H1 (cell line): ENCODE data around the gene MAP6. TPM values are rescaled to one million over a fixed set of nuclear protein-coding genes. Genes with fewer than 3 reads are reported as not detected.

Source experiments
- CHD1 ChIP-seq: IDR thresholded peaks from 2 replicates; pipeline ENCODE4 v1.6.1; 2012; ENCODE audit warnings: low read depth, low read length, improper control_type of control experiment
- CHD2 ChIP-seq: IDR thresholded peaks from 2 replicates; pipeline ENCODE4 v1.6.1; 2012; ENCODE audit warnings: low read length, improper control_type of control experiment
- EP300 ChIP-seq, 2 experiments: IDR thresholded peaks; 1 replicate in 1 of 2; 2 replicates in 1 of 2; pipeline ENCODE4 v1.6.1; 2011 to 2012; ENCODE audit warnings: low read depth in 2 of 2, low read length in 2 of 2, mild to moderate bottlenecking in 2 of 2, borderline replicate concordance in 1 of 2, inconsistent platforms in 1 of 2, moderate library complexity in 1 of 2
- EZH2 ChIP-seq: fragments of 200-600 bp; sonication (generic); IDR thresholded peaks from 2 replicates; pipeline ENCODE4 v1.7.1; 2012; ENCODE audit warnings: low read depth, mild to moderate bottlenecking, moderate library complexity, low read length, inconsistent platforms; ENCODE audit not compliant: severe bottlenecking
- POLR2AphosphoS5 ChIP-seq: IDR thresholded peaks from 2 replicates; pipeline ENCODE4 v1.6.1; 2011; ENCODE audit warnings: low read depth, low read length
- POU5F1 ChIP-seq: IDR thresholded peaks from 2 replicates; pipeline ENCODE4 v1.6.1; 2011; ENCODE audit warnings: low read depth, mild to moderate bottlenecking, low read length, moderate library complexity
- RAD21 ChIP-seq, 2 experiments: IDR thresholded peaks in 1 of 2; conservative IDR thresholded peaks in 1 of 2; 2 replicates each; pipeline ENCODE4 v1.6.1; 2011; ENCODE audit warnings: low read depth in 2 of 2, low read length in 2 of 2, improper control_type of control experiment in 1 of 2, inconsistent platforms in 1 of 2, mild to moderate bottlenecking in 1 of 2, moderate library complexity in 1 of 2
- RBBP5 ChIP-seq: IDR thresholded peaks from 2 replicates; pipeline ENCODE4 v1.7.1; 2012; ENCODE audit warnings: low read depth, mild to moderate bottlenecking, inconsistent platforms, low read length, moderate library complexity, borderline replicate concordance
- RNF2 ChIP-seq: fragments of 200-900, 300-1000 bp; sonication (generic); IDR thresholded peaks from 2 replicates; pipeline ENCODE4 v1.7.1; 2016; ENCODE audit warnings: borderline replicate concordance, low read depth, mild to moderate bottlenecking, antibody characterized with exemption, low read length; ENCODE audit not compliant: poor library complexity, severe bottlenecking; ENCODE audit errors: missing control alignments
- SAP30 ChIP-seq: fragments of 300-600 bp; sonication (generic); IDR thresholded peaks from 2 replicates; pipeline ENCODE4 v1.7.1; 2012; ENCODE audit warnings: low read length, moderate library complexity, mild to moderate bottlenecking, inconsistent platforms; ENCODE audit not compliant: insufficient read depth, insufficient replicate concordance
- SIX5 ChIP-seq: IDR thresholded peaks from 2 replicates; pipeline ENCODE4 v1.6.1; 2011; ENCODE audit warnings: mild to moderate bottlenecking, low read depth, low read length
- SP1 ChIP-seq: IDR thresholded peaks from 2 replicates; pipeline ENCODE4 v1.6.1; 2011; ENCODE audit warnings: low read depth, low read length
- SP2 ChIP-seq: IDR thresholded peaks from 2 replicates; pipeline ENCODE4 v1.6.1; 2012; ENCODE audit warnings: mild to moderate bottlenecking, low read length, inconsistent platforms
- TAF7 ChIP-seq: optimal IDR thresholded peaks from 2 replicates; pipeline ENCODE3; 2011; ENCODE audit warnings: low read depth, mild to moderate bottlenecking, inconsistent platforms, low read length, moderate library complexity, borderline replicate concordance
- TEAD4 ChIP-seq: IDR thresholded peaks from 2 replicates; pipeline ENCODE4 v1.6.1; 2012; ENCODE audit warnings: low read depth, low read length, inconsistent platforms, mixed read lengths
- polyA plus RNA-seq, 7 experiments: library from polyadenylated mRNA; depleted of rRNA in 3 of 7; stranded (reverse) in 5 of 7; unstranded in 2 of 7; fragments of >200 nt in 5 of 7; fragments of 200-250 nt in 2 of 7; gene quantifications; 1 replicate in 5 of 7; 2 replicates in 1 of 7; 4 replicates in 1 of 7; pipeline versions ENCODE4 v1.2.1 to v1.2.3, GENCODE V29; 2011 to 2013; ENCODE audit warnings: missing spikeins in 2 of 7, mixed read lengths in 2 of 7
- total RNA-seq: library from RNA; stranded (reverse); fragmentation: NEBNext Ultra II Directional; extraction: Animal tissue kit (Norgen Biotek cat#: 25700); gene quantifications from 2 replicates; pipeline ENCODE4 v1.2.1, GENCODE V29; 2021

The MAP6 gene
- total and polyA plus RNA-seq, 2 of the 8 experiments (the other 6 are each of a cell fraction or from before 2014, with no cell fraction given), result 0.54 to 0.89 TPM

GRCh38 chr11:75655605-75656004, 13.2 kb downstream of the MAP6 start (continued):
- TF ChIP-seq SIX5 (no peak), SP2 (no peak), CHD1 (no peak), RAD21 (IDR thresholded peaks at IDR 0.05 in 1 of 2, conservative IDR thresholded peaks at IDR 0.05 in 1 of 2; ENCODE audit: low read depth in 2 of 2, low read length in 2 of 2) (no peak), POLR2AphosphoS5 (no peak), RNF2 (no peak), SP1 (no peak), CHD2 (no peak), EZH2 (no peak), POU5F1 (no peak), RBBP5 (no peak), EP300 (IDR thresholded peaks at IDR 0.05; ENCODE audit: borderline replicate concordance in 1 of 2, low read depth in 2 of 2, low read length in 2 of 2) (no peak), SAP30 (no peak), TEAD4 (no peak), TAF7 (no peak)
